Measurements from ENCODE around the gene ARMC3.

Gene ARMC3

DNA sequence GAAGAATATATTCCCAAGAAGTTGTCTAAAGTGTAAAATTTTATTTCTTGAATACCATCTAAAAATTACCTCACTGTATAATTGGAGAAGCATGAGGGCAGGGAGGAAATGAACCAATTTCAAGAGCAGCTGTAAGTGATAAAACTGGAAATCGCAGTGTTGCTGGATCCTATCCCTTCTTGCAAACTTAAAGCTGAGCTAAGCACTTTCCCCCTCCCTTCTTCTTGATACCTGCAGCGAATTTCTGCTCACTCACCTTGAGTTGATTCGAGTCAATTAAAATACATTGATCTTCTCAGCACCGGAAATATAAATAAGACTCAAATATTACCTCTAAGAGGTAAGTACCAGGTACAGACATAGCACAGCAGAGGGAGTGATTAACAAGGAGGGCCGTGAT, 65.5 kb downstream of the ARMC3 start:
- DNase-seq = no peak

GRCh38 chr10:22997096-22997495, 69.2 kb downstream of the ARMC3 start:
- DNase-seq = no peak

DNA sequence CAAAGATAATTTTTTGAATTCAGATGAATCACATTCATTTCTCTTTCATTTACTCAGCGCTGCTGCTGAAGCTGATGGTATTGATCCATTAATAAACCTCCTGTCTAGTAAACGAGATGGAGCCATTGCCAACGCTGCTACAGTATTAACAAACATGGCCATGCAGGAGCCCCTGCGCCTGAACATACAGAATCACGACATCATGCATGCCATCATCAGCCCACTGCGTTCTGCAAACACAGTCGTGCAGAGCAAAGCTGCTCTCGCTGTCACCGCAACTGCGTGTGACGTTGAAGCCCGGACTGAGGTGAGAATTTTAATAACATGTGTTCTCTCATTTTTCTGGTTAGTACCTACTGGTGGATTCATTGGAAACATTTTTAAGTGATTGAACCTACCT, 70.2 kb downstream of the ARMC3 start:
- DNase-seq = no peak

GRCh38 chr10:22999942-23000341, 72.1 kb downstream of the ARMC3 start:
- DNase-seq = no peak

DNA sequence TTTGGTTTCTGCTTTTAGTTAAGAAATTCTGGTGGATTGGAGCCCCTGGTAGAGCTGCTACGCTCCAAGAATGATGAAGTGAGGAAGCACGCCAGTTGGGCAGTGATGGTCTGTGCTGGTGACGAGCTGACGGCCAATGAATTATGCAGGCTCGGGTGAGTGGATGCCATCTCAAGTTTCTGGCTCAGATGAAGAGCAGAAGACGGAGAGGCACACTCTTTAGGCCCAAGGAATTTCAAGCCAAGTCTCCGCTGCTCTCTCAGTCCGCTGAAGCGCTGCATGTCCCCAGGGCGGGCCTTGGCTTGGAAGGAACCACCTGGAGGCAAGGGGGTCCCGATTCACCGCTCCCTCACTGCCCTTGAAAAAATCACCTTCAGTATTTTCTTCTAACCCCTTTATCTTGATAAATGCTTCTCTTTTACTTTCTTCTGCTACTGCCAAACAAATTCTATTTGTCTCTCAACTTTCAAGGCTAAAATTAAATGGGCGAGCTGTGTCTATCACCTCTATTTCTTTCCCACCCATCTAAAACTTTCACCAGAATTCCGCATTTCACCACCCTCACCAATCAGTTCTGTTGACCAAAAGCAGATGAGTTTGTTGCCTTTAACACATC, 74.2 kb downstream of the ARMC3 start:
- DNase-seq = no peak

DNA sequence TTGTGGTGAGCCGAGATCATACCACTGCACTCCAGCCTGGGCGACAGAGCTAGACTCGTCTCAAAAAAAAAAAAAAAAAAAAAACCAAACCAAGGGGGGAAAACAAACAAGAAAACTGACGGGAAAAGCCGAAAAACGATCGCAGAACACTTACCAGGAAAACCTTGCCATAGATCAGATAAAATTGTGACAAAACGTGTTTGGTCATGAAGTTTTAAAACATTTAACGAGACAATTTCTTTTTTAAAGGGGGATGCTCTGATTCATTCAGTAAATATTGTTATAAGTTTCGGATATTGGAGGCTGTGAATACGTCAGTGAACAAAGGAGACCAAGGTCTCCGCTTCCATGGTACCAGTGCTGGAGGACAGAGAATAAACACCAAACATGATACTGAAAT, 77.3 kb downstream of the ARMC3 start:
- DNase-seq = no peak

- no peak for DNase-seq
These were observed 85.9 kb downstream of the ARMC3 start for GRCh38 chr10:23013581-23014335.

GRCh38 chr10:23015021-23015707, 87.3 kb downstream of the ARMC3 start:
- no peak for DNase-seq

DNA sequence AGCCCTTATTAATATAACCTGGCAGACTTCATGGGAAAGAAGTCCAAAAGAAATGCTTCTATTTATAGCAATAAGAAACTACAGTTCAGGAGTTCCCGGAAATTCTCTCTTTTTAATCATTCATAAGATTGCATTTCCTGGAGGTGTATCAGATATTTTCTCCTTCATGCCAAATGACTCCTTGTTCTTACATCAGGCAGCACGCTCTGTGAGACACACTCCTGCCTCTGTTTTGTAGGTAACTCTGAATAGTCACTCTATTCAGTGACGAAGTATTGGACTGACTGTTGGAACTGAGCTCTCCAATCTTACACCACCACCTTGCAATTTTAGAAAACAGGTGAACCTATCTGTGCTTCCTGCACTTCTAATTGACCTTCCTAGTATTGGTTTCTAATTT, 88.8 kb downstream of the ARMC3 start:
- DNase-seq = no peak

GRCh38 chr10:23019633-23020032, 91.8 kb downstream of the ARMC3 start:
- DNase-seq = no peak

DNA sequence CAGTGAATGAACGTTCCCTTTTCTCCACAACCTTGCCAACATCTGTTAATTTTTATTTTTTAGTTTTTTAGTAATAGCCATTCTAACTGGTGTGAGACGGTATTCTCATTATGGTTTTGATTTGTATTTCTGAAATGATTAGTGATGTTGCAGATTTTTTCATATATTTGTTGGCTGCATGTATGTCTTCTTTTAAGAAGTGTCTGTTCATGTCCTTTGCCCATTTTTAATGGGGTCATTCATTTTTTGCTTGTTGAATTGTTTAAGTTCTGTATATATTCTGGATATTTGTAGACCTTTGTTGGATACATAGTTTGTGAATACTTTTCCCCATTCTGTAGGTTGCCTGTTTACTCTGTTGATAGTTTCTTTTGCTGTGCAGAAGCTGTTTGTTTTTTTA, 93.6 kb downstream of the ARMC3 start:
- DNase-seq = no peak

GRCh38 chr10:23024002-23024401, 96.1 kb downstream of the ARMC3 start:
- no peak for DNase-seq

DNA sequence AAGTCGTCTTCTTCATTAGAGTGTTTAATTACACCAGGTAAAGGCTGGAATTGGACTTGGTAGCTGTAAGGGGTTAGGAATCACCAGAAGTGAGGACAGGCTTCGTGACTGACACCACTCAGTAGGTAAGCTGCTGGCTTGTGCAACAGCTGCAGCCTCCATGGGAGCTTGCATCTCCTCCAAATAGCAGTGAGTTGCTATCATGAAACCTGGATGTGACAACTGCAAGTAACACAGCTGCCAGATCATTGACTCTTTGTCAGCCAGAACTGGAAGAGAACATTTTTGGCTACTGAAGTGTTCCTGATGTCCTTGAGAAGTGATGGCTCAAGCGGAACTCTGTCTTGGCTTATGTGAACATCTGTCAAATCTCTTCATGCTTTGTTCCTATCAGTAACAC, 103.5 kb downstream of the ARMC3 start:
- no peak for DNase-seq

- DNase-seq = no peak
These were observed 106.9 kb downstream of the ARMC3 start for GRCh38 chr10:23034790-23035189.

DNA sequence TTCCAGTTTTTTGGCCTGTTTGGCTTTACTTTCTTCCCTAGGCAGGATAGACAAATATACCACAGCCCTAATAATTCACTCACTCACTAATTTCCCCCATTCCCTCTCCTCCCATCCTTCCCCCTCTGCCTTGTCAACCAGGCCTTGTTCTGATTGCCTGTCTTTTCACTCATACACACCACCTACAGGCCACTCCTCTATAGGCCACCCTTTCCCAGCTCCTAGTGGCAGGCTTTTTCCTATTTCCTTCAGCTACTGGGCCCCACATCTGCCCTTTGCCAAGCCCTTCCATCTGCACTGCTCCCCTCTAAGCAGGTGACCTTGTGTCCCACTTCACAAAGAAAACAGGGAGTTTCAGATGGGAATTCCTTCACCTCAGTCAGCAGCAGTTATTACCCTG, 107.7 kb downstream of the ARMC3 start:
- no peak for DNase-seq

GRCh38 chr10:23037152-23037551, 109.3 kb downstream of the ARMC3 start:
- no peak for DNase-seq

- DNase-seq = no peak
These were observed 109.7 kb downstream of the ARMC3 start for GRCh38 chr10:23037561-23037960.

DNA sequence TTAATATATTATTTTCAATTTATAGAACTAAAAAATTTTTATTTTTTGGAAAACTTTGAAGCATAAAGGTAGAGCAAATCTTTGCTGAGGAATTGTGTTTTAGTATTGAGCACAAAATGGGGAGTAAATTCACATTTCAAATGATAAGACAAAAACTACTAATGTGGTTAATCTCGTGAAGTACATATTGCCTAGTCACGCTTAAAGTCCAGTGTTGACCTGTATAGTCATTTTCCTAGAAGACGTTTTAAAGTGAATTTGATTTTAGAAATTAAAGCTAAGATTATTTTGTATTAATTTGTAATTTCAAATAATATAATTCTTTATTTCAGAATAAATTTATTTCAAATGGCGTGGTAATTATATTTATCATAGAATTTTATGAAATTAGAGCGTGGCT, 110.3 kb downstream of the ARMC3 start:
- DNase-seq = no peak

GRCh38 chr10:23040002-23040401, 112.1 kb downstream of the ARMC3 start:
- no peak for DNase-seq

DNA sequence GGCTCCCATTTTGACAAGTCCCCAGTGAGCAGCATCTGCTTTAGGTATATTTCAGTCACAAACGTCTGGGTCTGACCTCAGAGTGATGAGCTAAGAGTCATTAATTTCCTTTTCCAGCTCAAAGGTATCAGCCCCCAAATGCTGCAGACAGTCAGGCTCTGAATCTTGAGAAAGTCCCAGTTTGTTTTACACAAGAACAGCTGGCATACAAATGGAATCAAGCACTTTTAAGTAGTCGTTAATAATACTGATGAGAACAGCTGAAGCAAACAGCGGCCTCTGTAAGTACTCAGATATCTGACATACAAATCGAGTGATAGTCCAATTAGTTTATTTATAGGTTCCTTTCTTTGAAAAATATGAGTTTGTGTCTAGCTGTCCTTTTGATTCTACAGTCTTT, 118.2 kb downstream of the ARMC3 start:
- no peak for DNase-seq

- DNase-seq = no peak
These were observed 119.6 kb downstream of the ARMC3 start for GRCh38 chr10:23047201-23048050.

DNA sequence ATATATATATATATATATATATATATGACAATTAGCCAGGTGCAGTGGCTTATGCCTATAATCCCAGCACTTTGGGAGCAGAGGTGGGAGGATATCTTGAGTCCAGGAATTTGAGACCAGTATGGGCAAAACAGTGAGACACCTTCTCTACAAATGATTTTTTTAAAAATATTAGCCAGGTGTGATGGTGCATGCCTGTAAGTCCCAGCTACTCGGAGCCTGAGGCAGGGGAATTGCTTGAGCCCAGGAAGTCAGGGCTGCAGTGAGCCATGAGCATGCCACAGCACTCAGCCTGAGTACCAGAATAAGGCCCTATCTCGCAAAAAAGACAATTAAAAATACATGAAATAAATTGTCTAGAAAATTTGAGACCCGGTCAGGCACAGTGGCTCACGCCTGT, 120.3 kb downstream of the ARMC3 start:
- no peak for DNase-seq

GRCh38 chr10:23051278-23051677, 123.4 kb downstream of the ARMC3 start:
- DNase-seq = no peak

Data from activated CD4-positive, alpha-beta T cell treated with anti-CD3 and anti-CD28 coated beads for 4 hours (primary cell).